K562 (cell line): ENCODE measurements around the gene DDAH1. TPM values are rescaled to one million over a fixed set of nuclear protein-coding genes. Genes with fewer than 3 reads are reported as not detected.

Source experiments
- FOXJ2 ChIP-seq: fragments of 200-800 bp; sonication (Bioruptor generic); IDR thresholded peaks from 2 replicates; pipeline ENCODE4 v1.6.1; 2016; ENCODE audit warnings: missing genetic modification characterization, missing compliant biosample characterization
- HDAC8 ChIP-seq: fragments of 450-650 bp; IDR thresholded peaks from 2 replicates; pipeline ENCODE4 v1.6.1; 2016; ENCODE audit warnings: mild to moderate bottlenecking, missing genetic modification characterization, moderate library complexity, missing compliant biosample characterization
- HNRNPUL1 ChIP-seq: fragments of 200-400 bp; formaldehyde crosslinking; IDR thresholded peaks from 2 replicates; pipeline ENCODE4 v1.6.1; 2017; ENCODE audit warnings: low read length
- NEUROD1 ChIP-seq: fragments of 150-350 bp; IDR thresholded peaks from 2 replicates; pipeline ENCODE4 v1.6.1; 2014; ENCODE audit warnings: borderline replicate concordance, low read length, low read depth; ENCODE audit not compliant: partially characterized antibody
- NR2C2 ChIP-seq, 2 experiments: fragments of 200-800 bp in 1 of 2; sonication (Bioruptor generic) in 1 of 2; sonication (generic) in 1 of 2; formaldehyde crosslinking in 1 of 2; IDR thresholded peaks; 2 replicates each; pipeline versions ENCODE4 v1.6.1 to v1.8.0; 2016 to 2022; ENCODE audit warnings: mild to moderate bottlenecking in 1 of 2, missing compliant biosample characterization in 1 of 2, missing genetic modification characterization in 1 of 2, missing genetic modification reagents in 1 of 2
- RAD51 ChIP-seq: fragments of 450-650 bp; IDR thresholded peaks from 2 replicates; pipeline ENCODE4 v1.7.1; 2016; ENCODE audit warnings: low read depth, mild to moderate bottlenecking, borderline replicate concordance
- SREBF2 ChIP-seq: sonication (generic); formaldehyde crosslinking; IDR thresholded peaks from 2 replicates; pipeline ENCODE4 v1.4.0; 2020; ENCODE audit warnings: mild to moderate bottlenecking, missing genetic modification reagents
- ZBTB40 ChIP-seq, 2 experiments: fragments of 450-650 bp in 1 of 2; sonication (generic) in 1 of 2; formaldehyde crosslinking in 1 of 2; IDR thresholded peaks; 2 replicates each; pipeline versions ENCODE4 v1.7.1 to v1.9.0; 2016 to 2022; ENCODE audit warnings: inconsistent platforms in 1 of 2, mild to moderate bottlenecking in 1 of 2, missing genetic modification reagents in 1 of 2
- ZKSCAN8 ChIP-seq: fragments of 200-800 bp; sonication (Bioruptor generic); IDR thresholded peaks from 2 replicates; pipeline ENCODE4 v1.6.1; 2016; ENCODE audit warnings: missing genetic modification characterization, missing compliant biosample characterization
- ZNF830 ChIP-seq: fragments of 250-450 bp; sonication (Bioruptor Pico); IDR thresholded peaks from 2 replicates; pipeline ENCODE4 v1.5.0; 2021; ENCODE audit warnings: mild to moderate bottlenecking
- polyA plus RNA-seq, 8 experiments: library from polyadenylated mRNA; depleted of rRNA in 4 of 8; stranded (reverse) in 5 of 8; unstranded in 3 of 8; fragments of >200 nt; fragmentation: Nextera tagmentation in 2 of 8; fragmentation: Illumina TruSeq in 1 of 8; extraction: Ambion mirVana in 2 of 8; extraction: Trizol in 1 of 8; gene quantifications; 2 replicates each; pipeline versions ENCODE4 v1.2.1 to v1.2.3, GENCODE V29; 2011 to 2014; ENCODE audit warnings: inconsistent platforms in 1 of 8, missing spikeins in 1 of 8
- total RNA-seq, 7 experiments: library from RNA; depleted of rRNA in 6 of 7; stranded (reverse); fragments of >200 nt in 6 of 7; fragmentation: Illumina TruSeq in 2 of 7; extraction: Trizol in 2 of 7; gene quantifications; 2 replicates each; pipeline versions ENCODE4 v1.2.1 to v1.2.3, GENCODE V29; 2011 to 2021; ENCODE audit warnings: low replicate concordance in 1 of 7
- TF ChIP-seq, protein P1 (sequence below), 2 experiments: fragments of 450-650 bp in 1 of 2; IDR thresholded peaks; 2 replicates each; pipeline ENCODE4 v1.6.1; 2011 to 2017; ENCODE audit warnings: low read depth in 2 of 2, antibody characterized with exemption in 1 of 2, borderline replicate concordance in 1 of 2, low read length in 1 of 2, mild to moderate bottlenecking in 1 of 2, mixed read lengths in 1 of 2; ENCODE audit not compliant: control insufficient read depth in 1 of 2
- TF ChIP-seq, protein P2 (sequence below): IDR thresholded peaks from 2 replicates; pipeline ENCODE4 v1.6.1; 2016; ENCODE audit warnings: missing genetic modification characterization, missing compliant biosample characterization

Gene DDAH1
- total and polyA plus RNA-seq, 9 of the 15 experiments (the other 6 are each of a cell fraction or from before 2014, with no cell fraction given), result 0.04 to 0.24 (median 0.10) TPM

- TF ChIP-seq, protein P1, sequence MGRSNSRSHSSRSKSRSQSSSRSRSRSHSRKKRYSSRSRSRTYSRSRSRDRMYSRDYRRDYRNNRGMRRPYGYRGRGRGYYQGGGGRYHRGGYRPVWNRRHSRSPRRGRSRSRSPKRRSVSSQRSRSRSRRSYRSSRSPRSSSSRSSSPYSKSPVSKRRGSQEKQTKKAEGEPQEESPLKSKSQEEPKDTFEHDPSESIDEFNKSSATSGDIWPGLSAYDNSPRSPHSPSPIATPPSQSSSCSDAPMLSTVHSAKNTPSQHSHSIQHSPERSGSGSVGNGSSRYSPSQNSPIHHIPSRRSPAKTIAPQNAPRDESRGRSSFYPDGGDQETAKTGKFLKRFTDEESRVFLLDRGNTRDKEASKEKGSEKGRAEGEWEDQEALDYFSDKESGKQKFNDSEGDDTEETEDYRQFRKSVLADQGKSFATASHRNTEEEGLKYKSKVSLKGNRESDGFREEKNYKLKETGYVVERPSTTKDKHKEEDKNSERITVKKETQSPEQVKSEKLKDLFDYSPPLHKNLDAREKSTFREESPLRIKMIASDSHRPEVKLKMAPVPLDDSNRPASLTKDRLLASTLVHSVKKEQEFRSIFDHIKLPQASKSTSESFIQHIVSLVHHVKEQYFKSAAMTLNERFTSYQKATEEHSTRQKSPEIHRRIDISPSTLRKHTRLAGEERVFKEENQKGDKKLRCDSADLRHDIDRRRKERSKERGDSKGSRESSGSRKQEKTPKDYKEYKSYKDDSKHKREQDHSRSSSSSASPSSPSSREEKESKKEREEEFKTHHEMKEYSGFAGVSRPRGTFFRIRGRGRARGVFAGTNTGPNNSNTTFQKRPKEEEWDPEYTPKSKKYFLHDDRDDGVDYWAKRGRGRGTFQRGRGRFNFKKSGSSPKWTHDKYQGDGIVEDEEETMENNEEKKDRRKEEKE (IDR thresholded peaks at IDR 0.05; ENCODE audit: borderline replicate concordance in 1 of 2, control insufficient read depth in 1 of 2, low read depth in 2 of 2, low read length in 1 of 2), result no peak
- TF ChIP-seq ZKSCAN8 (no peak), ZNF830 (CRISPR knock-in tag) (no peak), NR2C2 (CRISPR knock-in tag; IDR thresholded peaks at IDR 0.05) (no peak), NR2C2 (tag; IDR thresholded peaks at IDR 0.05) (peak; percentile 45; the same call in 1 of the 2 replicates), ZBTB40 (IDR thresholded peaks at IDR 0.05) (0 out of 2 replicates have a peak, but pooled peaks have one; percentile 37), ZBTB40 (CRISPR knock-in tag; IDR thresholded peaks at IDR 0.05) (no peak), RAD51 (no peak), FOXJ2 (tag) (no peak), HNRNPUL1 (no peak), NEUROD1 (no peak), HDAC8 (tag) (no peak), SREBF2 (CRISPR knock-in tag) (no peak)
- TF ChIP-seq, protein P2, sequence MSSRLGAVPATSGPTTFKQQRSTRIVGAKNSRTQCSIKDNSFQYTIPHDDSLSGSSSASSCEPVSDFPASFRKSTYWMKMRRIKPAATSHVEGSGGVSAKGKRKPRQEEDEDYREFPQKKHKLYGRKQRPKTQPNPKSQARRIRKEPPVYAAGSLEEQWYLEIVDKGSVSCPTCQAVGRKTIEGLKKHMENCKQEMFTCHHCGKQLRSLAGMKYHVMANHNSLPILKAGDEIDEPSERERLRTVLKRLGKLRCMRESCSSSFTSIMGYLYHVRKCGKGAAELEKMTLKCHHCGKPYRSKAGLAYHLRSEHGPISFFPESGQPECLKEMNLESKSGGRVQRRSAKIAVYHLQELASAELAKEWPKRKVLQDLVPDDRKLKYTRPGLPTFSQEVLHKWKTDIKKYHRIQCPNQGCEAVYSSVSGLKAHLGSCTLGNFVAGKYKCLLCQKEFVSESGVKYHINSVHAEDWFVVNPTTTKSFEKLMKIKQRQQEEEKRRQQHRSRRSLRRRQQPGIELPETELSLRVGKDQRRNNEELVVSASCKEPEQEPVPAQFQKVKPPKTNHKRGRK, result no peak
These were observed 161.4 kb downstream of the DDAH1 start (continued) for GRCh38 chr1:85303440-85304162.
